Measurements from ENCODE around the gene KCNA2.

Gene KCNA2

GRCh38 chr1:110635434-110635833, 29.3 kb upstream of the KCNA2 start:
- H3K4me3 ChIP-seq (ENCODE audit: low read depth, low read length): no peak overlapping the region
- no peak for DNase-seq (ENCODE audit: low read depth)
- no peak for TF ChIP-seq CTCF (conservative IDR thresholded peaks at IDR 0.05; ENCODE audit: low read depth, low read length)

GRCh38 chr1:110634455-110635311, 28.5 kb upstream of the KCNA2 start:
- no peak overlapping the region for H3K4me3 ChIP-seq (ENCODE audit: low read depth, low read length)

GRCh38 chr1:110634086-110634454, 27.9 kb upstream of the KCNA2 start:
- TF ChIP-seq CTCF (conservative IDR thresholded peaks at IDR 0.05; ENCODE audit: low read depth, low read length): no peak
- H3K4me3 ChIP-seq (ENCODE audit: low read depth, low read length): no peak overlapping the region
- no peak for DNase-seq (ENCODE audit: low read depth)

More at GRCh38 chr1:110634455-110635311, 28.5 kb upstream of the KCNA2 start:
- DNase-seq (ENCODE audit: low read depth): peak; percentile 13
- TF ChIP-seq CTCF (conservative IDR thresholded peaks at IDR 0.05; ENCODE audit: low read depth, low read length): no peak

GRCh38 chr1:110633646-110634030, 27.5 kb upstream of the KCNA2 start:
- TF ChIP-seq CTCF (conservative IDR thresholded peaks at IDR 0.05; ENCODE audit: low read depth, low read length): no peak
- no peak overlapping the region for H3K4me3 ChIP-seq (ENCODE audit: low read depth, low read length)

GRCh38 chr1:110631836-110632620, 25.9 kb upstream of the KCNA2 start:
- TF ChIP-seq CTCF (conservative IDR thresholded peaks at IDR 0.05; ENCODE audit: low read depth, low read length): no peak
- no peak overlapping the region for H3K4me3 ChIP-seq (ENCODE audit: low read depth, low read length)
- DNase-seq (ENCODE audit: low read depth): no peak

More at GRCh38 chr1:110633646-110634030, 27.5 kb upstream of the KCNA2 start:
- no peak for DNase-seq (ENCODE audit: low read depth)

GRCh38 chr1:110630839-110631663, 24.9 kb upstream of the KCNA2 start:
- H3K4me3 ChIP-seq (ENCODE audit: low read depth, low read length): no peak overlapping the region
- TF ChIP-seq CTCF (conservative IDR thresholded peaks at IDR 0.05; ENCODE audit: low read depth, low read length): peak; percentile 87
- DNase-seq (ENCODE audit: low read depth): peak; percentile 68

Data from choroid plexus epithelial cell (primary cell).